Measurements from ENCODE around the gene SDR42E2. TPM values are rescaled to one million over a fixed set of nuclear protein-coding genes. Genes with fewer than 3 reads are reported as not detected.
"Not testable (repeated sequence)": the region's sequence is repeated elsewhere in the genome, so short reads cannot be mapped to it uniquely, and the experiment has no call there.

SDR42E2 gene
- total and polyA plus RNA-seq, 2 donors (not counting 3 experiments of a cell fraction or from before 2014, with no cell fraction given): 0.03 to 0.13 TPM

DNA sequence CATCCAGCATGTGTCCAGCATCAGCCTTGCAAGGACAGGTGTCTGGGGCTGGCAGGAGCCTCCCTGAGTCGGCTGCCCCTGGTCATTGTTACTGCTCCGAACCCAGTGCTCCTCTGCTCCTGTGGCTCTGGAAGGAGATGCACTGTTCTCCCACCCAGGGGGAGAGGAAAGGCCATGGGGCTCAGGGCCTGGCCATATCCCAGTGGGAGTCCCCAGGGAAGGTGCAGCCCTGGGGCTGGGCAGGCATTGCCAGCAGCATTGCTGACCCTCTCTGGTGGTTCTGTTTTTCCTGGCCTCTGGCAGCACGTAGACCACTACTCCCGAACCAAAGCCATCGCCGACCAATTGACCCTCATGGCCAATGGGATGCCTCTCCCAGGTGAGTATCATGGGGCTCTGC, 9.6 kb downstream of the SDR42E2 start:
- H3K9ac ChIP-seq (replicated peaks; ENCODE audit: extremely low read depth, insufficient read depth, low read length): no peak overlapping the region
- no peaks in the 10 kb centered on the region for H3K27me3 ChIP-seq (ENCODE audit: control insufficient read depth in 2 of 2, insufficient read depth in 2 of 2, low read length in 2 of 2)
- no peak overlapping the region for H3K27ac ChIP-seq (ENCODE audit: insufficient read depth, low read depth, low read length)
- intact Hi-C loops (cut with micrococcal nuclease) (loop anchor here (5.0 kb wide), 1 partner anchor 50 kb away; no protein-coding TSS in a partner anchor), dilution Hi-C loops (cut with MboI; ENCODE audit: extremely low pct_ligation_motif_present, low sequenced_read_pairs) (no loop called here)
- no peaks in the 10 kb centered on the region for H3K4me1 ChIP-seq (ENCODE audit: control insufficient read depth, extremely low read depth, insufficient read depth, low read length)
- H3K4me3 ChIP-seq (replicated peaks in 1 of 3; ENCODE audit: insufficient read depth in 1 of 3, low read depth in 1 of 3, low read length in 3 of 3): no peak overlapping the region
- ChIA-PET POLR2A (no interaction called here), CTCF (no interaction called here)
- no peaks in the 10 kb centered on the region for H3K79me2 ChIP-seq (ENCODE audit: control insufficient read depth, insufficient read depth, low read length)
- no peak for FAIRE-seq
- H3K36me3 ChIP-seq (ENCODE audit: control insufficient read depth in 2 of 2, extremely low read depth in 1 of 2, insufficient read depth in 2 of 2, low read length in 2 of 2): no peaks in the 10 kb centered on the region
- H2AFZ ChIP-seq (ENCODE audit: low read depth, low read length): no peak overlapping the region
- DNase-seq (ENCODE audit: low read depth, low spot score): no peak
- no TSS peak for BruUV-seq (replicated peaks)
- H3K9me3 ChIP-seq (replicated peaks; ENCODE audit: control insufficient read depth, insufficient read depth, low read length): no peaks in the 10 kb centered on the region
- no peaks in the 10 kb centered on the region for H3K9me1 ChIP-seq (replicated peaks; ENCODE audit: control insufficient read depth, extremely low read depth, insufficient read depth, low read length)
- TF ChIP-seq JUN (IDR thresholded peaks at IDR 0.05; ENCODE audit: borderline replicate concordance, insufficient read depth, insufficient read length, low read depth): no peak
- no peak for TF ChIP-seq MYC (IDR thresholded peaks at IDR 0.05; ENCODE audit: low read depth, low read length)
- no peak for TF ChIP-seq GATA2 (IDR thresholded peaks at IDR 0.05; ENCODE audit: insufficient read depth, insufficient read length, low read depth, low read length)
- TF ChIP-seq, protein P1, sequence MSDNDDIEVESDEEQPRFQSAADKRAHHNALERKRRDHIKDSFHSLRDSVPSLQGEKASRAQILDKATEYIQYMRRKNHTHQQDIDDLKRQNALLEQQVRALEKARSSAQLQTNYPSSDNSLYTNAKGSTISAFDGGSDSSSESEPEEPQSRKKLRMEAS (IDR thresholded peaks at IDR 0.05; ENCODE audit: insufficient read depth, insufficient read length): no peak
- TF ChIP-seq, protein P2, sequence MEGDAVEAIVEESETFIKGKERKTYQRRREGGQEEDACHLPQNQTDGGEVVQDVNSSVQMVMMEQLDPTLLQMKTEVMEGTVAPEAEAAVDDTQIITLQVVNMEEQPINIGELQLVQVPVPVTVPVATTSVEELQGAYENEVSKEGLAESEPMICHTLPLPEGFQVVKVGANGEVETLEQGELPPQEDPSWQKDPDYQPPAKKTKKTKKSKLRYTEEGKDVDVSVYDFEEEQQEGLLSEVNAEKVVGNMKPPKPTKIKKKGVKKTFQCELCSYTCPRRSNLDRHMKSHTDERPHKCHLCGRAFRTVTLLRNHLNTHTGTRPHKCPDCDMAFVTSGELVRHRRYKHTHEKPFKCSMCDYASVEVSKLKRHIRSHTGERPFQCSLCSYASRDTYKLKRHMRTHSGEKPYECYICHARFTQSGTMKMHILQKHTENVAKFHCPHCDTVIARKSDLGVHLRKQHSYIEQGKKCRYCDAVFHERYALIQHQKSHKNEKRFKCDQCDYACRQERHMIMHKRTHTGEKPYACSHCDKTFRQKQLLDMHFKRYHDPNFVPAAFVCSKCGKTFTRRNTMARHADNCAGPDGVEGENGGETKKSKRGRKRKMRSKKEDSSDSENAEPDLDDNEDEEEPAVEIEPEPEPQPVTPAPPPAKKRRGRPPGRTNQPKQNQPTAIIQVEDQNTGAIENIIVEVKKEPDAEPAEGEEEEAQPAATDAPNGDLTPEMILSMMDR (IDR thresholded peaks at IDR 0.05; ENCODE audit: extremely low read depth in 1 of 2, insufficient read depth in 1 of 2, low read depth in 1 of 2, low read length in 2 of 2): no peak
- TF ChIP-seq EZH2 (IDR thresholded peaks at IDR 0.05; ENCODE audit: borderline replicate concordance, low read depth, low read length, severe bottlenecking): no peak
- no peak for TF ChIP-seq FOS (IDR thresholded peaks at IDR 0.05; ENCODE audit: borderline replicate concordance, insufficient read depth, low read length)
- TF ChIP-seq POLR2A (IDR thresholded peaks at IDR 0.05; ENCODE audit: low read depth, low read length): no peak
- no peak for TF ChIP-seq POLR2AphosphoS5 (IDR thresholded peaks at IDR 0.05; ENCODE audit: insufficient read depth, low read depth, low read length)
- H3K4me2 ChIP-seq (ENCODE audit: insufficient read depth, low read length): no peak overlapping the region
- H4K20me1 ChIP-seq (replicated peaks; ENCODE audit: control insufficient read depth, extremely low read depth, insufficient read depth, low read length): no peaks in the 10 kb centered on the region

DNA sequence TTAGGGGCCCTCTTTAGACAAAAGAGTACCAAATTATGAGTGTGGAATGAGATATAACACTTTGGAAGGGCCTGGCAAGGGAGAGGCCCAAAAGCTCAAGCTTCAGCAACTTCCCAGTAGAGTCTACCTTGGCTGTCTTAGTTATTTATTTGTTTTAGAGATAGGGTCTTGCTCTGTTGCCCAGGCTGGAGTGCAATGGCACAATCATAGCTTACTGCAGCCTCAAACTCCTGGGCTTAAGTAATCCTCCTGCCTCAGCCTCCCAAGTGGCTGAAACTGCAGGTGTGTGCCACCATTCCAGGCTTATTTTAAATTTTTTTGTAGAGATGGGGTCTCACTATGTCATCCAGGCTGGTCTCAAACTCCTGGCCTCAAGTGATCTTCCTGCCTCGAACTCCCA, 10.3 kb downstream of the SDR42E2 start:
- intact Hi-C loops (cut with micrococcal nuclease): loop anchor here (5.0 kb wide), 1 partner anchor 50 kb away; no protein-coding TSS in a partner anchor
- H3K79me2 ChIP-seq (ENCODE audit: control insufficient read depth, insufficient read depth, low read length); H3K36me3 ChIP-seq (ENCODE audit: control insufficient read depth in 2 of 2, extremely low read depth in 1 of 2, insufficient read depth in 2 of 2, low read length in 2 of 2); H3K27ac ChIP-seq (ENCODE audit: insufficient read depth, low read depth, low read length); FAIRE-seq; H3K27me3 ChIP-seq (ENCODE audit: control insufficient read depth in 2 of 2, insufficient read depth in 2 of 2, low read length in 2 of 2); H3K9me1 ChIP-seq (replicated peaks; ENCODE audit: control insufficient read depth, extremely low read depth, insufficient read depth, low read length); BruUV-seq (replicated peaks); H2AFZ ChIP-seq (ENCODE audit: low read depth, low read length); dilution Hi-C loops (cut with MboI; ENCODE audit: extremely low pct_ligation_motif_present, low sequenced_read_pairs); H3K9me3 ChIP-seq (replicated peaks; ENCODE audit: control insufficient read depth, insufficient read depth, low read length); H4K20me1 ChIP-seq (replicated peaks; ENCODE audit: control insufficient read depth, extremely low read depth, insufficient read depth, low read length); H3K4me1 ChIP-seq (ENCODE audit: control insufficient read depth, extremely low read depth, insufficient read depth, low read length); DNase-seq (ENCODE audit: low read depth, low spot score); H3K9ac ChIP-seq (replicated peaks; ENCODE audit: extremely low read depth, insufficient read depth, low read length); H3K4me3 ChIP-seq (replicated peaks in 1 of 3; ENCODE audit: insufficient read depth in 1 of 3, low read depth in 1 of 3, low read length in 3 of 3); POLR2A ChIA-PET; H3K4me2 ChIP-seq (ENCODE audit: insufficient read depth, low read length): not testable (repeated sequence)
- CTCF ChIA-PET: interaction anchor here (1.3 kb wide), 1 partner anchor 13 kb away, joined by 3 read pairs; no protein-coding TSS in a partner anchor
